EL (cell line): ENCODE data around the gene SLC1A7.

Source experiments
- DNase-seq: peaks from one replicate; pipeline ENCODE4 v3.0.0-alpha.2; 2016

The SLC1A7 gene

GRCh38 chr1:53075206-53075605, 67.2 kb downstream of the SLC1A7 start:
- DNase-seq, result no peak

GRCh38 chr1:53074313-53075154, 67.9 kb downstream of the SLC1A7 start:
- no peak for DNase-seq

DNA sequence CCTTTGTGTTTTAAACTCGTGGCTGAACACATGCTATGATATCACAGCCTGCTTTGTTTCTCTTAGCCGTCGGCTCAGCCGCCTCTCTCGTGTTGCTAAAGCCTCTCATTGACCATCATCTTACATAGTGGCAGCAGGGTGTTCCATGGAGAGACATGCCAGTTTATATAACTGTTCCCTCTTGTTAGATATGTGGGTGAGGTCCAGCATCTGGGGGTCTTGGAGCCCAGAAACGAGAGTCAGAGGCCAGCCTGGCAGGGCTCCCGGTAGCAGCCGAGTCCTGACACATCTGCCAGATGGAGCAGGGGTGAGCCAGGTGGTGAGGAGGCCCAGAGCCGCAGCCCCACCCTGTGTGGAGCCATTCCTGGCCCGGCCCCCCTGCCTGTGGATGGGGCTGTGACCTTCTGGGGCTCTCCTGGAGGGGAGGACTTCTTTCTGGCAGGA, 68.5 kb downstream of the SLC1A7 start:
- no peak for DNase-seq

GRCh38 chr1:53073287-53073686, 69.2 kb downstream of the SLC1A7 start:
- DNase-seq, result no peak

DNA sequence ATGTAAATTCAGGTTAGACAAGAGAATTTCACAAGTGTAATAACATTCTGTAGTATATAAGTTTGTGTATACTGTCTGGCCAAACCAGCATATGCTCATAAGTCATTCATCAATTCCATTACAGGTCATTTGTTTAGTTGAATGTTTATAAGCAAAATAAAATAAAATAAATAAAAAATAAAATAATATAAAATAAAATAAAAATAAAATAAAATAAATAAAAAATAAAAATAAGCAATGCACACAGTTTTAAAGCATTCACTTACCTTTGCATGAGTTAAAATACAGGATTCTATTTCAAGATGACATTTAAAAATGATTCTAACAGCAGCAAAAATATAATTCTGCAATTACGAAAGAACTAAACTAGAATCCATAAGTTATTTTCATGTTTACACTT, 70.5 kb downstream of the SLC1A7 start:
- no peak for DNase-seq

GRCh38 chr1:53071167-53071865, 71.1 kb downstream of the SLC1A7 start:
- no peak for DNase-seq

GRCh38 chr1:53070621-53071020, 71.8 kb downstream of the SLC1A7 start:
- DNase-seq, result no peak

DNA sequence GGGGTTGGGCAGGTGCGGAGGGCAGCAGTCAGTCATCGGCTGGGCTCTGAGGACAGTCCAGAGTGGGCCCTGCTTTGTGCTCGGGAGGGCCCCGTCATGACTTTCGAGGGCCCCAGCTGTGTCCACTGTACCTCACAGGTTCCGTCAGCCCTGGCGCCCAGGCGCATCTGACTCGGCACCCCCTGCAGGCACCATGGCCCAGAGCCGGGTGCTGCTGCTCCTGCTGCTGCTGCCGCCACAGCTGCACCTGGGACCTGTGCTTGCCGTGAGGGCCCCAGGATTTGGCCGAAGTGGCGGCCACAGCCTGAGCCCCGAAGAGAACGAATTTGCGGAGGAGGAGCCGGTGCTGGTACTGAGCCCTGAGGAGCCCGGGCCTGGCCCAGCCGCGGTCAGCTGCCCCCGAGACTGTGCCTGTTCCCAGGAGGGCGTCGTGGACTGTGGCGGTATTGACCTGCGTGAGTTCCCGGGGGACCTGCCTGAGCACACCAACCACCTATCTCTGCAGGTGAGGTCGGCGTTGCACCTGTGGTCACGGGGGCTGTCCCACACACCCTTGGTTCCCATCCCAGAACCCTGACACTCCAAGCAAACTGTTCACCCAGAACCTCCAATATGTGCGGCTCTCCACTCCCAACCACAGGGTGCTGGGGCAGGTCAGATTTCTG, 72.6 kb downstream of the SLC1A7 start:
- DNase-seq, result no peak

GRCh38 chr1:53069265-53069662, 73.2 kb downstream of the SLC1A7 start:
- DNase-seq, result no peak

DNA sequence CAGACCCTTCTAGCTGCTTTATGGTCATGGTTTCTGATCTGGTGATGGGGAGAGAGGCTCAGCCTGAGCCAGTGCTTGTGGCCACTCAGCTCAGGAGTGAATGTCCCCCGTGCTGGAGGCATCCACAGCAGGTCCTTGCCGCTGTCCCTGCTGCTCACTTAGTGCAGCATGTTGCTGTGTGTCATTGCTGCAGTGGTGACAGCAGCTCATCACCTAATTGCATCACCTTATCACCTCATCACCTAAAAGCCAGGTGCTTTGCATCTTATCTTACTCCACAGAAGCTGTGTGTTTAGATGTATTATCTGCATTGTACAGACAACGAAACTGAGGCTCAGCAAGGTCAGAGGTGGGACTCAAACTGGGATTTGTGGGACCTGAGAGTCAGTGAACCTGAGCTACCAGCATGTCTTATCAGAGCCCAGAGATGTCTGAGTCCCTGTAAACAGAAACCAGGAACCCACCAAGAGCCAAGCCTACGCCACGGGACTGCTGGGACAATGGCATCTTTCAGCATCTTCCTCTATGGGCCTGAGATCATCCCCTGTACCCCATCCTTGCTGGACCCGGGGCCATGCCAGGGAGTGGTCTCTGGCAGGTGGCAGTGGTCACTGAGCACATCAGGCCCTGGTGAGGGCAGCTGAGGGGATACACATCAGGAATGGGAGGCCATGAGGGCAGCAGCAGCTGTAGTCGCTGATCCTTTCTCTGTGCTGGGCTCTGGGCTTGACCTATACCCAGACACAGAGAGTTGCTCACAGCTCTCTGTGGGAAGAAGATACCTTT, 73.9 kb downstream of the SLC1A7 start:
- DNase-seq, result no peak

GRCh38 chr1:53067886-53068285, 74.6 kb downstream of the SLC1A7 start:
- no peak for DNase-seq

GRCh38 chr1:53066891-53067738, 75.3 kb downstream of the SLC1A7 start:
- no peak for DNase-seq

- DNase-seq, result no peak
Observed at GRCh38 chr1:53066488-53066887, 76.0 kb downstream of the SLC1A7 start.

DNA sequence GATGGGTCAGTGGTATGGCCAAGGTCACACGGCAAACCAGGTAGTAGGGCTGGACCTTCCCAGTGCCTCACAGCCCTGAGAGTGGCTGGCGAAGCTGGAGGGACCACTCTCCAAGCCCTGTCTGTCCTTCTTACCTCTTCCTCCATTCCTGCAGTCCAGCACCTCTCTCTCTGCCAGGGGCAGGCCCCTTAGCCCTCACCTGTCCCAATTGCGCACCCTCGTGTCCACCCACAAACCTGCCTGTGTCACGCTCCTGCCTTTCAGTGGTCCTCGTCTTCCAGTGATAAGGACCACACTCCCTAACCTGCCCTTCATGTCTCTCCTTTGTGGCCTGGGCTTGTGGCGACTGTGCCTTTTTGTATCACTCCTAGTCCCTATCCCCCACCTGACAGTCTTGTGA, 77.0 kb downstream of the SLC1A7 start:
- no peak for DNase-seq

- no peak for DNase-seq
Observed at GRCh38 chr1:53063744-53064515, 78.5 kb downstream of the SLC1A7 start.

GRCh38 chr1:53062708-53063591, 79.5 kb downstream of the SLC1A7 start:
- DNase-seq, result no peak

- DNase-seq, result peak; percentile 40
Observed at GRCh38 chr1:53061859-53062707, 80.4 kb downstream of the SLC1A7 start, which contains the start of gene PODN. Gene PODN (plus strand): TSS chr1:53062213. CDS start chr1:53069856, 7,643 bp downstream.

DNA sequence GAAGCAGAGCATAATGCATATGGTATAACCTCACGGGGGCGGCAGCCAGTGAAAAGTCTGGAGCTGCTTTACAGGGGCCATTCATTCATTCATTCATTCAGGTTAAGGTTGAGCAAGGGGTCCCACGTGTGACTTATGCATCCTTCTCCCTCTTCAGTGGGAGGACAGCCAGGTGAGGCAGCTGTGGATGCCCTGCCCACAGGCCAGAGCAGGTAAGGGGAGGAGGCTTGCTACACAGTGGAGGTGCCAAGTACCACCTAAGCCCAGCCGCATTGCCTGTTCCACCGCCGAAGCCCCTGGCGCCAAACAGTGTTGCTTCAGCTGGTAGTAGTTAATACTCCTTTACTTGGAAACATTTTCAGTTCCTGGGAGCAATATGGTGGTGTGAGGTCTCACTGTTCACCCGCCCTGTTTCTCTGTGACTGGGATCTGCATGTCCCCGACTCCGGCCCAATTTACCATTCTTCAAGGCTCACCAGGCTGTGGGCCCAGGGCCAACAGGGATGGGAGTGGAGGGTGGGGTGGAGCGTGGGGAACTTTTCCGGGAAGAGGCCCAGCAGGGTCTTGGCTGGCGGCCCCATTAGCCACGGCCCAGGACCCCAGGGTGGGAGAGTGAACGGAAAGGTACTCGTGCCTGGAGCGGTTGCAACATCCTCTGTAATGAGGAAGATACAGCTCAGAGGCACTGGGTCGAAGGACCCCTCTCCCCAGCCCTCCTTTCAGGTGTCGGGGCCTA, 81.1 kb downstream of the SLC1A7 start:
- no peak for DNase-seq
